Fibroblast of mammary gland (primary cell): ENCODE results near the gene RGS6.
A peak's percentile ranks its signal among the peaks of the same experiment; 100 is the strongest.

Experiments
- DNase-seq: peaks from one replicate; pipeline ENCODE4 v3.0.0-alpha.2; 2010; ENCODE audit warnings: low read depth
- H3K4me3 ChIP-seq: 2 replicates; pipeline ENCODE4 v1.5.1; 2011; ENCODE audit warnings: low read depth, mild to moderate bottlenecking, low read length, moderate library complexity; ENCODE audit not compliant: control insufficient read depth
- CTCF ChIP-seq: conservative IDR thresholded peaks from 2 replicates; pipeline ENCODE4 v1.5.1; 2011; ENCODE audit warnings: low read depth, low read length, inconsistent platforms; ENCODE audit not compliant: control insufficient read depth, insufficient read depth

RGS6 gene

GRCh38 chr14:72433511-72433910 lies 501.3 kb downstream of the RGS6 start:
- DNase-seq: peak; percentile 52
- no peak for TF ChIP-seq CTCF

GRCh38 chr14:72434856-72435255 lies 502.6 kb downstream of the RGS6 start:
- TF ChIP-seq CTCF: no peak
- no peak for DNase-seq
- H3K4me3 ChIP-seq: no peak overlapping the region

More at GRCh38 chr14:72433511-72433910, 501.3 kb downstream of the RGS6 start:
- H3K4me3 ChIP-seq: no peak overlapping the region

GRCh38 chr14:72439707-72440106 lies 507.5 kb downstream of the RGS6 start:
- no peak overlapping the region for H3K4me3 ChIP-seq
- DNase-seq: no peak
- no peak for TF ChIP-seq CTCF

- no peak for TF ChIP-seq CTCF
- H3K4me3 ChIP-seq: no peak overlapping the region
- no peak for DNase-seq
Measured at GRCh38 chr14:72443256-72443655, 511.0 kb downstream of the RGS6 start.

- no peak for DNase-seq
- no peak overlapping the region for H3K4me3 ChIP-seq
- no peak for TF ChIP-seq CTCF
Measured at GRCh38 chr14:72443991-72444441, 511.8 kb downstream of the RGS6 start.

GRCh38 chr14:72444701-72445100 lies 512.5 kb downstream of the RGS6 start:
- no peak overlapping the region for H3K4me3 ChIP-seq
- DNase-seq: peak; percentile 7
- no peak for TF ChIP-seq CTCF

- no peak for DNase-seq
- H3K4me3 ChIP-seq: no peak overlapping the region
- no peak for TF ChIP-seq CTCF
Measured at GRCh38 chr14:72448212-72448611, 516.0 kb downstream of the RGS6 start.
